ENCODE results near the gene CHD2.

The CHD2 gene

GRCh38 chr15:93072411-93073394 is 172.6 kb downstream of the CHD2 start:
- no peak for DNase-seq

DNA sequence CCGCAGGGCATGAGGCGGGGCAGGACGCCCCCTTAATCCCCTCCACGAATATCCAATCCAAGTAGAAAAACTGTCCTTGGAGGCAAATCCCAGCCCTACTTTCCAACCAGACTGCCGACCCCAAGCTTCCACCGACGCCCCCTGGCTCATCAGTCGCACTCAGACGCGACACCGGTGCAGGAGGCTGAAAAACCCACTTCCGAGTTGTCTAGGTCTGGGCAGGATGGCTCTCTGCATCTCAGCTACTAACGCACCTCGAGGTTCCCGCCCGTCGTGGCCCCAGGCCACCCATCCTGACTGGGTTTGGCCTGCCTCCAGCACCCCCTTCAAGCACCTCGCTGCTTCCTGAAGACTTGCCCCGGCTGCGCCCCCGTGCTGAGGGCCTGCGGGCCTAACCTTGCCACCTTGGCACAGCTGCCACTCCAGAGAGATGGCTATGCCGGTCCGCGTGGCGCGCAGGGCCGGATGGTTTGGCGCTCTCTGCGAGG is 173.4 kb downstream of the CHD2 start:
- no peak for DNase-seq

GRCh38 chr15:93074599-93074998 is 174.5 kb downstream of the CHD2 start:
- DNase-seq = no peak

DNA sequence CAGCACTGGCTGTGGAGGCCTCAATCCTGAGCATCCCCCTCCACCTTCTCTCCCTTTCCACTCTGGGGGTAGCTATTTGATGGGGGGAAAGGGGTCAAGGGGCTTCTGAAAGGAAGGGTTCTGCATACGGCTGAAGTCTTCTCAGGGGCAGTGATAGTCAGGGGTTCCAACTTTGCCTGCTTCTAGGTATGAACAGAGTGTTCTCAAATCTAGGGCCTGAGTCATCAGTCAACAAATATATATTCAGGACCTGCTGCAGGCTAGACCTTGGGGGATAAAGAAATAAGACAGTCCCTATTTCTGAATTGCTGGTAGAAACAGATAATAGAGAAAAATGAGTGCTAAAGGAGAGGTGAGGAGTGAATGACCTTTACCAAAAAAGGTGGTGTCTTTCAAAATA is 176.1 kb downstream of the CHD2 start:
- no peak for DNase-seq

DNA sequence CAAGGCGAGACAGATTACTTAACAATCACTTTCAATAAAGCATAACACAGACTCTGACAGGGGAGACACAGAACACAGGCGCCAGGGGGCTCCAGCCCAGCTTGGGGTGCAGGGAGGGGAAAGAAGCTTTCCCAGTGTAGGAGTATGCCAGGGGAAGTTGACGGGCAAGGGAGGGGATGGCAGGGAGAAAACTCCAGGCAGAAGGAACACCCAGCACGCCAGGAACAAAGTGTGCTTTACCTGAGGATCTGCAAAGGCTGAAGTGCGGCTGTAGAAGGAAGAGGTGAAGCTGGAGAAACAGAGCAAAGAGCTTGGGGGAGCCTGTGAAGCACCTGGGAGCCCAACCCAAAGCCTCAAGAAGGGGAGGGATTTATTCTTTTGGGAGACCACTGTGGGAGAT is 176.8 kb downstream of the CHD2 start:
- DNase-seq = no peak

All from CD4-positive, alpha-beta T cell treated with Interferon gamma for 1 hour (primary cell).